Progenitor cell of endocrine pancreas (in vitro differentiated cells): Measurements from ENCODE around the gene PTPRD. TPM values are rescaled to one million over a fixed set of nuclear protein-coding genes. Genes with fewer than 3 reads are reported as not detected.
"Not testable (repeated sequence)": the region's sequence is repeated elsewhere in the genome, so short reads cannot be mapped to it uniquely, and the experiment has no call there.

Experiments
- DNase-seq: peaks from one replicate; pipeline ENCODE4 v3.0.0; 2021; ENCODE audit warnings: low spot score; ENCODE audit not compliant: unreplicated experiment
- H3K27ac Mint-ChIP-seq: 2 replicates; pipeline ENCODE4 v1.8.0; 2021; ENCODE audit warnings: mild to moderate bottlenecking, moderate library complexity, mixed read lengths
- H3K27me3 Mint-ChIP-seq: 2 replicates; pipeline ENCODE4 v1.8.0; 2021; ENCODE audit warnings: mixed read lengths
- H3K36me3 Mint-ChIP-seq: 2 replicates; pipeline ENCODE4 v1.8.0; 2022; ENCODE audit warnings: mixed read lengths; ENCODE audit not compliant: insufficient read depth
- H3K4me1 Mint-ChIP-seq: 2 replicates; pipeline ENCODE4 v1.8.0; 2021; ENCODE audit warnings: low read depth, mixed read lengths
- H3K4me3 Mint-ChIP-seq: 2 replicates; pipeline ENCODE4 v1.8.0; 2021; ENCODE audit warnings: low read depth, mild to moderate bottlenecking, moderate library complexity, mixed read lengths
- H3K9me3 Mint-ChIP-seq: 2 replicates; pipeline ENCODE4 v1.8.0; 2021; ENCODE audit warnings: low read depth, mixed read lengths
- CTCF ChIP-seq: fragments of 200-600 bp; sonication (generic); IDR thresholded peaks from one replicate; pipeline ENCODE4 v1.5.0; 2021; ENCODE audit warnings: antibody characterized with exemption, mild to moderate bottlenecking; ENCODE audit not compliant: unreplicated experiment
- total RNA-seq: library from RNA; stranded (reverse); gene quantifications from 2 replicates; pipeline ENCODE4 v1.2.1, GENCODE V29; 2021

Gene PTPRD
- total RNA-seq, 1 donor from 2014 or later: 124 TPM

- no peak overlapping the region for H3K27ac Mint-ChIP-seq
- H3K9me3 Mint-ChIP-seq: no peaks in the 10 kb centered on the region
- no peak overlapping the region for H3K4me3 Mint-ChIP-seq
These were observed 246.5 kb downstream of the PTPRD start for GRCh38 chr9:10366171-10366779.

GRCh38 chr9:10354591-10354990, 258.2 kb downstream of the PTPRD start:
- H3K27ac Mint-ChIP-seq: no peak overlapping the region
- H3K27me3 Mint-ChIP-seq: no peaks in the 10 kb centered on the region
- DNase-seq: no peak
- no peaks in the 10 kb centered on the region for H3K36me3 Mint-ChIP-seq
- TF ChIP-seq CTCF: no peak
- H3K4me3 Mint-ChIP-seq: no peak overlapping the region
- no peaks in the 10 kb centered on the region for H3K9me3 Mint-ChIP-seq
- H3K4me1 Mint-ChIP-seq: no peaks in the 10 kb centered on the region

More at GRCh38 chr9:10366171-10366779, 246.5 kb downstream of the PTPRD start:
- H3K27me3 Mint-ChIP-seq: no peaks in the 10 kb centered on the region
- TF ChIP-seq CTCF: peak; percentile 86
- H3K4me1 Mint-ChIP-seq: no peaks in the 10 kb centered on the region
- no peak for DNase-seq
- H3K36me3 Mint-ChIP-seq: no peaks in the 10 kb centered on the region

DNA sequence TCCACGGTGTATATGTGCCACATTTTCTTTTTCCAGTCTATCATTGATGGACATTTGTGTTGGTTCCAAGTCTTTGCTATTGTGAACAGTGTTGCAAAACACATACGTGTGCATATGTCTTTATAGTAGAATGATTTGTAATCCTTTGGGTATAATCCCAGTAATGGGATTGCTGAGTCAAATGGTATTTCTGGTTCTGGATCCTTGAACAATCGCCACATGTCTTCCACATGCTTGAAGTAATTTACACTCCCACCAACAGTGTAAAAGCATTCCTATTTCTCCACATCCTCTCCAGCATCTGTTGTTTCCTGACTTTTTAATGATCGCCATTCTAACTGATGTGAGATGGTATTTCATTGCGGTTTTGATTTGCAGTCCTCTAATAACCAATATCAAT, 267.2 kb downstream of the PTPRD start:
- H3K27me3 Mint-ChIP-seq, H3K9me3 Mint-ChIP-seq, DNase-seq, H3K36me3 Mint-ChIP-seq, H3K4me3 Mint-ChIP-seq, H3K4me1 Mint-ChIP-seq, H3K27ac Mint-ChIP-seq: not testable (repeated sequence)

GRCh38 chr9:10341057-10341456, 271.7 kb downstream of the PTPRD start:
- H3K27ac Mint-ChIP-seq: no peak overlapping the region
- no peak for TF ChIP-seq CTCF
- H3K9me3 Mint-ChIP-seq: peaks cover 4% of the 10 kb centered on the region
- no peak overlapping the region for H3K4me3 Mint-ChIP-seq
- H3K4me1 Mint-ChIP-seq: peaks cover 3% of the 10 kb centered on the region
- no peaks in the 10 kb centered on the region for H3K27me3 Mint-ChIP-seq
- H3K36me3 Mint-ChIP-seq: no peaks in the 10 kb centered on the region
- DNase-seq: no peak

DNA sequence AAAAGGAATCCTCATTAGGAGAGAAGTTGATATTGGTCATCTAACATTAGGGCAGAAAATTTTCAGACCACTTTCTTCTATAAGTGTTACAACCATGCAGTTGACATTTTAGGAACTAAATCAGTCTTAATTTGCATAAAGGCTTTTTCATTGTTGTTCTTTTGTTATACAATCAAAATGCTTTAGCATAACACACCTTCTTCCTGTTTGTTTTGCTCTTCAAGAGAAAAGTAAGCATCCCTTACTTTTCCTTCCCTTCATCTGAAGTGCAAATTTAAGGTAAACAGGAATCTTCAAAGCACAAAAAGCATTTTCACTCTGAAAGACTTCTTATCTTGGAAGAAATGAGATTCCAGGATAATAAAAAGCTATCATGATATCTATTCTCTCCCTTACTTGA, 273.6 kb downstream of the PTPRD start:
- no peaks in the 10 kb centered on the region for H3K27me3 Mint-ChIP-seq
- no peak overlapping the region for H3K27ac Mint-ChIP-seq
- DNase-seq: no peak
- H3K9me3 Mint-ChIP-seq: no peaks in the 10 kb centered on the region
- no peak for TF ChIP-seq CTCF
- peaks cover 5% of the 10 kb centered on the region for H3K4me1 Mint-ChIP-seq
- no peaks in the 10 kb centered on the region for H3K36me3 Mint-ChIP-seq
- H3K4me3 Mint-ChIP-seq: no peak overlapping the region

DNA sequence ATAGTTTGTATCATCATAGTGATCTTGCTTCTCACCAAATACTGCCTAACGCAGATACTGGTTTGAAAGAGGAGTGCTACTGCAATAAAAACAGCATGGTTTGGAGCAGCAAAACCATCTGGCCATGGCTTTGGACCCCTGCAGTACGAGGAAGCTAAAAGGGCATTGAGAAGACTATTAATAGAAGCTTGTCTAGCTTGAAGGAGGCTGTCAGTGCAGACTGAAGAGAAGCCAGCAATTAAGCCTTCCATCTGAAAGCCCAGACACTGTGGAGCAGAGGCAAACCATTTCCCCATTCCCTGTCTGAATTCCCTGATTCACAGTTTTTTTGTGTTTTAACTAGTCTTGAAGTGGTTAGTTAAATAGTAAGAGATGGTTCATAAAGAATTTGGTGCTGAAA, 281.6 kb downstream of the PTPRD start:
- DNase-seq: no peak
- no peak for TF ChIP-seq CTCF
- Mint-ChIP-seq H3K27ac (no peak overlapping the region), H3K27me3 (no peaks in the 10 kb centered on the region), H3K4me1 (peaks cover 2% of the 10 kb centered on the region), H3K9me3 (no peaks in the 10 kb centered on the region), H3K36me3 (no peaks in the 10 kb centered on the region), H3K4me3 (no peak overlapping the region)
